GM12892 (cell line): ENCODE results near the gene FTSJ3.

Source experiments
- POLR2A ChIP-seq: IDR thresholded peaks from 2 replicates; pipeline ENCODE4 v1.6.1; 2011; ENCODE audit warnings: low read depth, low read length, control low read depth
- POLR2AphosphoS5 ChIP-seq: IDR thresholded peaks from 2 replicates; pipeline ENCODE4 v1.6.1; 2011; ENCODE audit warnings: low read depth, low read length, control low read depth
- TAF1 ChIP-seq: IDR thresholded peaks from 2 replicates; pipeline ENCODE4 v1.6.1; 2011; ENCODE audit warnings: low read depth, mild to moderate bottlenecking, control low read depth, low read length, borderline replicate concordance

DNA sequence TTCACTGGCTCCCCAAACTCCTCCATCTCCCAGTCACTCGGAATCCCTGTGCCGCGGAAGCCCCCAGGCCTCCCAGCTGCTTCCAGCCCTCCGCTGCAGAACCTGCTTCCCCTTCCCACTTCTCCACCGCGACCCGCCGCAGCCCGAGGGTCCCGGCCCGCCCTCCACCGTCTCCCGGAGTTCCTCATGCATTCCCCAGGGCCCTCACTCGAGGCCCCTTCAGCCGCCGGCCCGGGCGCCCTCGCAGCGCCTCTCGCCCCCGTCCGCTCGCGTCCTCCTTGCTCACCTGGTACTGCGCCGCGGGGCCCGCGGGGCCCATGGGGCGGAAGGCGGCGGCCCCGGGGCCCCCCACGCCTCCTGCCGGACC lies 14.7 kb upstream of the FTSJ3 start:
- TF ChIP-seq POLR2A, result no peak
- TF ChIP-seq POLR2AphosphoS5, result no peak
- no peak for TF ChIP-seq TAF1
